GM12874 (cell line): Measurements from ENCODE around the gene PTPN1.

Source experiments
- CTCF ChIP-seq: IDR thresholded peaks from 2 replicates; pipeline ENCODE4 v1.5.1; 2011; ENCODE audit warnings: low read depth, mild to moderate bottlenecking, control low read depth, low read length, moderate library complexity; ENCODE audit not compliant: insufficient read depth

PTPN1 gene

DNA sequence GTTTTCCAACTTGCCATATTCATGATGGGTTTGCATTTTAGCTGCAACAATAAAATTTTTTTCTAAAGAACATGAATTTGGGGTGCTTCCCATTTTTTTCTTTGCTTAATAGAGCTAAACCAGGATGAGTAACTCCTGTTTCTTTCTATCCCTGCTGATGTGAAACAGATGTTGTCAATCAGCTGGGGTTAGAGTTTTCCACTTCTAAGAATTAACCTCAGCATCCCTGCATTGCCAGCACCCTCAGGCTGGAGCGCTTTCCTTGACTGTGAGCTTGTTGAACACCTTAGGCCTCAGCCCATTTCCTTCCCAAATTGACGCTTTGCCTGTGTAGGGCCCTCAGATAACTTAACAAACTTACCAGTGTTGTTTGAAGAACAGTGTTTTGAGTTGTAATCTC is 74.5 kb downstream of the PTPN1 start:
- TF ChIP-seq CTCF = no peak

DNA sequence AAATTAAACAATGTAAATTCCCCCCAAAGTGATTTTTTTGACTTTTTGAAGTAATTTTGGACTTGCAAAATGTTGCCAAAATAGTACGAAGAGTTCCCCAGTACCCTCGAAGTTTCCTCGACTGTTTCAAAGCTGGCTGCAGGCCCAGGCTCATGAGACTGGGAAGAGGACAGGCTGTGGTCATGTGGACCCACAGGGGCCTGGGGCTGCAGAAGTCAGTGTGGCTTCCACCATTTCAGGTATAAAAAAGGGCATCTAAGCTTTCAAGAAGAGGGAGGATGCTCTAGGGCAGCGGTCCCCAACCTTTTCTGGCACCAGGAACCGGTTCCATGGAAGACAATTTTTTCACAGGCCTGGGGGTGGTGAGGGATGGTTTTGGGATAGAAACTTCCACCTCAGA is 75.0 kb downstream of the PTPN1 start:
- TF ChIP-seq CTCF = no peak

DNA sequence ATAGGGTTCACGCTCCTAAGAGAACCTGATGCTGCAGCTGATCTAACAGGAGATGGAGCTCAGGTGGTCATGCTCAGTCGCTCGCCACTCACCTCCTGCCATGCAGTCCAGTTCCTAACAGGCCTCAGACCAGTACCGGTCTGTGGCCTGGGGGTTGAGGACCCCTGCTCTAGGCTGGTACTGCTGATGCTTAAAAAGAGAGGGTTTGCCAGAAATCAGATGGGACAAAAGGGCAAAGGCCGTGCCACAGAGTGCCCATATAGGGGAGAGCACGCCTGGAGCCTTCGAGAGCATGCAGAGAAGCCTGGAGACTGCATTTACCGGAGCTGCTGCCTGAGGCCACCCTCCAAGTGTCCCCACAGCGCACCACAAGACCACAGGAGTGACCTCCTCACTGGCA is 75.5 kb downstream of the PTPN1 start:
- no peak for TF ChIP-seq CTCF

- TF ChIP-seq CTCF = no peak
Observed at GRCh38 chr20:50586531-50587232, 76.5 kb downstream of the PTPN1 start.

DNA sequence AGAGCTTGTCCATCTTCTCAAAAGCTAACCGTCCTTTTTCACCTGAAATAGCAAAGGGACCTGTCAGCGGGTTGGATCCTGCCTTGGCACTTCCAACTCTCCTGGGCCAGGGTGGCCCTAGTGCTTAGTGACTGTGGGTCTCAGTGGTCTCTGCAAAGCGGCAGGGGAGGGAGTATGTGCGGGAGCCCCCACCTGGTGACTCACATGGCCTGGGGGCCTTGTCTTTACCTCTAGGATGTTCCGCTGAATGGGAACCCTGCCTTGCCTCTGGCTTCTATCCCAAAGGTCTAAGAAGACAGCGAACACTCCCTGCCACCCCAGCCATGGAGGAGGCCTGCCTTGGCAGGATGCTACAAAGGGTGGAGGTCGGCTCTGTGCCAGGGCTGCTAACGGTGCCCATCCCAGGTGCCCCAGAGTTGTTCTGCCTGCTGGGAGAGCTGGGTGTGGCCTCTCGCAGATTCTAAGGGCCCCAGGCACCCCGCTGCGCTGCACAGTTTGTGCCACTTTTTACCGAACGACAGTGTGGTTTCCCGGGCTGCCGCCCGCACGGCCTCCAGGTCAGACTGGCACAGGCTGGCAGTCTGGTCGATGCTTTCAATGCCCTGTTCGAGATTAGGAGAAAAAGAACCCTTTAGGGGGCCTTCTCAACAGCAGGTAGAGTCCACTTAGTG is 77.2 kb downstream of the PTPN1 start:
- TF ChIP-seq CTCF = no peak

DNA sequence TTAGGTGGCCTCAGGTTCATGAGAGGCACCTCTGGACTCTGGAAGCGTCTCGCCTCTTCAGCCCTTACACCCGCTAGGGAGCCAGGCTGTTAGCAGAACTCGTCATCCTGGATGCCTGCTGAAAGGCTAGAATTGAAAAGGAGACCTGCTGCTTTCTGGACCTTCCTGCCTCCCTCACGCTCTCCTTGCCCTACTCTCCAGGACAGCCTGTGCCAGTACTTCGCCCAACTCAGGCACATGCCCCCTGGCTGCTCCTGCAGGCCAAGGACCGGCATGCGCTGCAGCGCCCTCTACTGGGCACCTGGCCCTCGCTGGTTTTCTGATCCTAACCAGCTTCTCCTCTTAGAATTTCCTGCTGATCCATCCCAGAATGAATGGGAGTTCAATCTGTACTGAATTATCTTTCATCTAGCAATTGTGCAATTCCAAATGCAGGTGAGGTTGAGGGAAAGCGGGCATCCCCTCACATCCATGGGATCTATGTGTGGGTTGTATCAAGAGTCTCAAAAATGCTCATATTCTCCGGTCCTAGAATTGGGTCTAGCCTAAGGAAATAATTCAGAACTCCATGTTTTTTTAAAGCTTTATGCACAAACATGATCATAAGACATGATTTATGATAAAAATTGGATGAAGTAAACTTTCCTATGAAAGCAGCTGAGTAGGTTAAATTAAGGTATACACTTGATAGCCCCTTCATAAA is 78.0 kb downstream of the PTPN1 start:
- peak; percentile 98 for TF ChIP-seq CTCF

DNA sequence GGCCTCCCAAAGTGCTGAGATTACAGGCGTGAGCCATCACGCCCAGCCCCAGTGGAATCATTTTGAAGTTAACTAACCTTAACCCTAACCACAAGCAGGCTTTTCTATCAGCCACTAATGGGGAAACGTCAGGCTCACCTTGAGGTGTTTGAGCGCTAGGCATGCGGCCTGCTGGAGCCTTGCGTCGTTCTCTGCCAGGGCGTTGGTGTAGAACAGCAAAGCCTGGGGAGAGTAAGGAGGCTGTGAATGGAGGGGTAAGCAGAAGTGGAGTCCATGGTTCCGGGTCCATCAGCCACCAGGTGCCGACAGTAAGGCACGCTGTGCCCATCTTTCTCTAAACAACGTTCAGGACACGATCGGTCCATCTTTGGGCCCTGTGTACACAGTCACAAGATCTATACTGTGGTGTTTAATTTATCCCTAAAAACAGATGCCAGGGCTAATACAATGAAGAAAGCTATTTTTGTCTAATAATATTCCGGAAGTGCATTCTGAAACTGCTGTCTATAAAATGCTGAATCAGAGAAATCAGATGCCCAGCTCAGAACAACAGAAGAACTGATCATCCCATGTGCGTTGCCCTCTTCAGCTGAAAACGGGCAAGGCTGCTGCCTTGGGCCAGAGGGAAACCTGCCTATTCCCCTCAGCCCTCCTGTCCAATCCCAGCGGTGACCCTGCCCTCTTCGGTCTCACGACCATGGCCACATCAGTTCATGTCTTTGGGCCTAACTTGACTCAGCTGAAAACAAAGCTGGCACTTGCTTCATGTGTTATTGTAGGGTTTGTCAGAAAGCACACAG is 79.6 kb downstream of the PTPN1 start:
- no peak for TF ChIP-seq CTCF
